Astrocyte of the hippocampus (primary cell): ENCODE data around the gene ZDHHC6.
"Not testable (repeated sequence)": the region's sequence is repeated elsewhere in the genome, so short reads cannot be mapped to it uniquely, and the experiment has no call there.

ENCODE experiments used
- DNase-seq: peaks from one replicate; pipeline ENCODE4 v3.0.0; 2011; ENCODE audit warnings: low read depth, low spot score

The ZDHHC6 gene

DNA sequence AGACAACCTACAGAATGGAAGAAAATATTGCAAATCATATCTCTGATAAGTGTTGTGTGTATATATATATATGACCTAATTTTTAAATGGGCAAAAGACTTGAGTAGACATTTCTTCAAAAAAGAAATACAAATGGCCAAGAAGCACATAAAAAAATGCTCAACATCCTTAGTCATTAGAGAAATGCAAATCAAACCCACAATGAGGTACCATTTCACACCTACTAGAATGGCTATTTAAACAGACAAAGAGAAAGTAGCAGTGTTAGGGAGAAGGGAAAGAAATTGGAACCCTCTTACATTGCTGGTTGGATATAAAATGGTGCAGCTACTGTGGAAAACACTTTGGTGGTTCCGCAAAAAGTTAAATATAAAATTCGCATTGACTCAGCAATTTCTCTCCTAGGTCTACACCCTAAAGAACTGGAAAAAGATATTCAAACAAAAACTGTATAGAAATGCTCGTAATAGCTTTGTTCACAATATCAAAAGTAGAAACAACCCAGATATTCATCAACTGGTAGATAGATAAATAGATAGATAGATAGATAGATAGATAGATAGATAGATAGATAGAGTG, 56.5 kb downstream of the ZDHHC6 start:
- no peak for DNase-seq

DNA sequence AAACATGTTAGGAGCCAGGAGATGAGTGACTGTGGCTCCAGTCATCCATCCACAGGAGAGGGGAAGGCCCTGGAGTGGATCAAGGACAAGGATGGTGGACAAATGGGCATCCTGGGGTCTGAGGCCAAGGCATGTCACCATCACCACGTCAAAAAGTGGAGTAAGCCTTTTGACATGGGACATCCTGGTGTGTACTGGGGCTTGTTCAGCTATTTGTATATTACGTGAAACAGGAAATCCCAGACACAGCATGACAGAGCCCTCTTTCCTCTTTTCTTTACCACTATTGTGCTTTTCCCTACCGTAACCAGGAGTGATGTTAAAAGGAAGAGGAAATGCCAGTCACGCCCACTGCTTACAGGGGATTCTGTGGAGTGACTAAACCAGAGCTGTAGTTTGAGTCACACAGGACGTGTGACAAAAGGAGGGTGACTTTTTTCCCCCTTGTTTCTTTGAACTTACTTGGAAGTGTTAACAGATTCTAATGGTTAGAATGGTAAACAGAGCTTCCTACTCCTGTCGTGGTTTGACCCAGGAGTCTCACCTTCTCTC, 57.4 kb downstream of the ZDHHC6 start:
- peak; percentile 43 for DNase-seq

DNA sequence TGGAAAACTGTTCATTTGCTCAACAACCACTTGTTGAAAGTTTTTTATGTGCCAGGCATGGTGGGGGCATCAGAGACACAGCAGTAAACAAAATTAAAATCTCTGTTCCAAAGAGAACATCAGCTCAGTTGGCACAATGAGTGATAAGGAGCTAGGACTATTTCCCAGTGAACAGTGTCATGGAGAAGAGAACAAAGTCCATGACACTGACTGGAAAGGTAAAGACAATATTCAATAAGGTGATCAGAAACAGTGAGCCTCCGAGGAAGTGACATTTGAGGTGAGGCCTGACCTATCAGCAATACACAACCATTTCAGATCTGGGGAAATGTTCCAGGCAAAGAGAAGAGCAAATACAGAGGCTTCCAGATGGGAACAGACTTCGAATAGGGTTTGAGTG, 58.2 kb downstream of the ZDHHC6 start:
- DNase-seq: no peak

DNA sequence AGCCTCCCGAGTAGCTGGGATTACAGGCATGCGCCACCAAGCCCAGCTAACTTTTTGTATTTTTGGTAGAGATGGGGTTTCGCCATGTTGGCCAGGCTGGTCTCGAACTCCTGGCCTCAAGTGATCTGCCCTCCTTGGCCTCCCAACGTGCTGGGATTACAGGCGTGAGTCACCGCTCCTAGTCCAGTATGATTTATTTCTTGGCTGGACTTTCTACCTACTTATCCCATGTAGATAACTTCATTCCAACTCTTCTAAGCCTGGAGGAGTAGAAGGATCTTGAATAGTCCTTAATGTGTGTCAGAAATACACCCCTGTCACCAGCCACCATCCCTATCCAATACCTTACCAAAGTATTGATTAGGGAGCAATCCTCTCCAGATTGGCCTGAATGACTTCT, 58.7 kb downstream of the ZDHHC6 start:
- DNase-seq: not testable (repeated sequence)

DNA sequence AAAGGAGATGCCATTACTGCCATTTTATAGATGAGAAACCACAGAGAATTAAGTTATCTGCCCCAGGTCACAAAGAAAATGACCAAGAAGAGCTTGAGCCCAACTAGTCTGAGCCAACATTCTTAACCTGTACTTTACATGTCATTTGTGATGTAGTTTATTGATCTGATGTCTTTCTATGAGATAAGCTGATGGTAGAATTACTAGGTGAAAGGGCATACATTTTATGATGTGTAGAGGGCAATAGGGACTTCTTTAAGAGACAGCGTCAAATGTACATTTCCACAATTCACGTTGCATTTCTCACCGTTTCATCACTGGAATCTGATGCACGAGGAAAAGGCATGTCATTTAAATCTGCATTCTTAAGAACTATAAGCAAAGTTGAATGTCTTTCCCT, 61.5 kb downstream of the ZDHHC6 start:
- DNase-seq: no peak

DNA sequence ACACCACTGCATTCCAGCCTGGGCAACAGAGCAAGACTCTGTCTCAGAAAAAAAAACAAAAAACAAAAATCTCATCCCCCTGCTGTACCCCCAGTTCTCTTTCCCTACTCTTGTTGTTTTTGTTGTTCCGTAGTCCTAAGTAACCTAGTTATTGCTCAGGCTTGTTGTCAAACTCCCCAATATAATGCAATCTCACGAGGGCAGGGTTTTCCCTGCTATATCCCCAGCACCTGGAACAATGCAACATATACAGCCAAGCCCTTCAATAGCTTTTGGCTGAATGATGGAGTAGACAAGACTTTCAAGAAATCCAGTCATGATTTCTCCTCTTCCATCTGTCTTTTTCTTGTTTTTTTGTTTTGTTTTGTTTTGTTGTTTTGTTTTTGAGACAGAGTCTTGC, 62.6 kb downstream of the ZDHHC6 start:
- no peak for DNase-seq

DNA sequence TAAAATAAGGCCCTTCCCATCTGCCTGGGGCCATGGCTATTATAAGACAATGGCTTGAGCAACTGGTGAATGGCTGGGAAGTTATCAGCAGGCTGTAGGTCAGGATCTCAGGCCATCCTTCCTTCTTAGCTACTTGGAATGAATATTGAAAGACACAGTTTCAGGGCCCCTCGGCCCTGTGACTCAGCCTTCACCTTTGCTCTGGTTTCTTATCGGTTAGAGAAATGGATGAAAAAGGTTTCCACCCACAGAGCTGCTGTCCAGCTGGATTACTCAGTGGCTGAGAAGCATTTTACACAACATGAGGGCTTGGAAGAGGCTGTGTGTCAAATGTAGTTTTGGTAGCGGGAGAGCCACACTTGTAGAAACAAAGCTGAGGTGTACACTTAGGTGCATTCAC, 63.4 kb downstream of the ZDHHC6 start:
- DNase-seq: peak; percentile 65

DNA sequence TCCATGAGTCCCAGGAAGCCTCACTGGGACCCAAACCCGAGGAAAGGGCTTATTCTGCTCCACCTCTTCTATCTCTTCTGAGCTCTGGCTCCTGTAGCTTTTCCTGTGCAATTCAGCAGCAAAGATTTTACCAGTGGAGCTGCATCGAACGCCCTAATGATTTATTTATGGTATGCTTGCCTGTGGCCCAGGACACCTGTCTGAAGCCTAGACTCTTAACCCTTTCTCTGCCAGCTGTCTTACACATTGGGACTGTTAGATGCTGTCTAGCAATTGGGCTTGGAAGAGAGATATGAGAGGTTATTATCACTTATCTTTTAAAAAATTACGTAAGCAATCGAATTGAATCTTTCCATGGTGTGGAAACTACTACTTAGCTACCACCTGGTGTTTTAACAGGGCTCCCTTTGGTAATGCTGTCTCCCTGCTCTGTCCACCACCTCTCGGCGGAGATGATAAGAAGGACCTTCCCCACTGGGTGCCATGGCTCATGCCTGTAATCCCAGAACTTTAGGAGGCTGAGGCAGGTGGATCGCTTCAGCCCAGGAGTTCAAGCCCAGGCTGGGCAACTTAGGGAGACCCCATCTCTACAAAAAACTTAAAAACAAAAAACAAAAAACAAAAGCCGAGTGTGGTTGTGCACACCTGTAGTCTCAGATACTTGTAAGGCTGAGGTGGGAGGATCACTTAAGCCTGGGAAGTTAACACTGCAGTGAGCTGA, 64.0 kb downstream of the ZDHHC6 start:
- DNase-seq: no peak
